Chondrocyte (in vitro differentiated cells): ENCODE results near the gene USP6. TPM values are rescaled to one million over a fixed set of nuclear protein-coding genes. Genes with fewer than 3 reads are reported as not detected.
A peak's percentile ranks its signal among the peaks of the same experiment; 100 is the strongest.
"Not testable (repeated sequence)": the region's sequence is repeated elsewhere in the genome, so short reads cannot be mapped to it uniquely, and the experiment has no call there.

Source experiments
- DNase-seq: peaks from one replicate; pipeline ENCODE4 v3.0.0; 2021; ENCODE audit warnings: mixed read lengths, low spot score
- H3K27ac Mint-ChIP-seq: one replicate; pipeline ENCODE4 v1.8.0; 2021; ENCODE audit warnings: mild to moderate bottlenecking, moderate library complexity, mixed read lengths; ENCODE audit not compliant: unreplicated experiment
- H3K27me3 Mint-ChIP-seq: 2 replicates; pipeline ENCODE4 v1.8.0; 2021; ENCODE audit warnings: low read depth, mixed read lengths
- H3K36me3 Mint-ChIP-seq: 2 replicates; pipeline ENCODE4 v1.8.0; 2021; ENCODE audit warnings: low read depth, mixed read lengths
- H3K4me1 Mint-ChIP-seq: 2 replicates; pipeline ENCODE4 v1.8.0; 2021; ENCODE audit warnings: low read depth, mild to moderate bottlenecking, mixed read lengths
- H3K4me3 Mint-ChIP-seq: one replicate; pipeline ENCODE4 v1.8.0; 2021; ENCODE audit warnings: mild to moderate bottlenecking, moderate library complexity, mixed read lengths; ENCODE audit not compliant: unreplicated experiment
- H3K9me3 Mint-ChIP-seq: 2 replicates; pipeline ENCODE4 v1.8.0; 2021; ENCODE audit warnings: low read depth, mixed read lengths
- long read RNA-seq: library from polyadenylated mRNA; stranded (forward); transcript quantifications from one replicate; pipeline ENCODE4 v2.0.0, GENCODE V29; 2021
- total RNA-seq: library from RNA; stranded (reverse); gene quantifications from 3 replicates; pipeline ENCODE4 v1.2.1, GENCODE V29; 2021
- TF ChIP-seq, protein P1 (sequence below): fragments of 200-600 bp; sonication (generic); IDR thresholded peaks from 2 replicates; pipeline ENCODE4 v1.5.0; 2021; ENCODE audit warnings: antibody characterized with exemption, mild to moderate bottlenecking, moderate library complexity

Gene USP6
- 0.10 to 0.15 TPM (median 0.12 TPM) in 3 replicates for total RNA-seq
- long read RNA-seq: 0 reads

DNA sequence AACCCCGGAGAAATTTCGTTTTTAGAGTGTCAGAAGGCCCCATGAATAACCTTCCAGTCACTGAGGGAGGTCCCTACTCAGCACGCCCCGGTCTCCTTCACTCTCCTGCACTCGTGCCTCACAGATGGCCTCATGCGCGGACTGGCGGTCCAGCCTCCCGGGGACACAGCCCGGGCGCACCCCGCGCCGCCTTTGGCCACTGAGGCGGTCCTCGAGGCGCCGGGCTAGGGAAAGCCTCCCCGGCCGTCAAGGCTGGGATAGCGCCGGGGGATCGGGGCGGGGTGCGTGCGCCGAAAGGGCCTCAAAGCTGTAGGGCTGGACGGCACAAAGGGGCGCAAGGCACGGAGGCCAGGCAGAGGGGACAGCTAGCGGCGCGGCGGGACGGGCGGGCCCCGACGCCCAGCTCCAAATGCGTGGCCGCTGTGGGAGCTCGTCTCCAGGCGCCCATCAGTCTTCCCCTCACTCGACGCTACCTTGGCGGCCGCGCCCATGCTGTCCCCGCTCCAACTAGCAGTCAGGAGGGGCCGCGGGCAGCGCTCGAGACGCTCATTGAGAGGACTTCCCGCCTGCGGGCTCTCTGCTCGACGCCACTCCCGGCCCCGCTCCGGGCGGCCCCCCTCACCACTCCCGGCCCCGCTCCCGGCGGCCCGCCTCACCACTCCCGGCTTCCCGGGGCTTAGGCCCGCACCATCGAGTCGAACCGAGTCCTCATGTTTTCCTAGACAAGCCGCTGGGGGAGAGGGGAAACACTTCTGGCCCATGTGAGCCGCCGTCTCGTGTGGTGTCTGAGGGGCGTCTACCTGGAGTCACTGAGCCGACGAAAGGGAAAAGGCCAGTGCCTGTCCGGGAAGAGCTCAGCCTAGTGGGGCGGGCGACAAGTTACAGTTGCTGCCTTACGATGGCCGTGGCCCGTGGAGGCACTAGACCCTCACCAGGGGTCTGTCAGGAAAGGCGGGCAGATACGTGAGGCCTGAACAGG lies at the start of gene USP6:
Gene USP6, plus strand, starts transcription at position 360 of the 979 bp plus-strand sequence. CDS start 14,336 bp downstream, outside the sequence.
- H3K27me3 Mint-ChIP-seq: peaks cover 2% of the 10 kb centered on the region
- TF ChIP-seq, protein P1, sequence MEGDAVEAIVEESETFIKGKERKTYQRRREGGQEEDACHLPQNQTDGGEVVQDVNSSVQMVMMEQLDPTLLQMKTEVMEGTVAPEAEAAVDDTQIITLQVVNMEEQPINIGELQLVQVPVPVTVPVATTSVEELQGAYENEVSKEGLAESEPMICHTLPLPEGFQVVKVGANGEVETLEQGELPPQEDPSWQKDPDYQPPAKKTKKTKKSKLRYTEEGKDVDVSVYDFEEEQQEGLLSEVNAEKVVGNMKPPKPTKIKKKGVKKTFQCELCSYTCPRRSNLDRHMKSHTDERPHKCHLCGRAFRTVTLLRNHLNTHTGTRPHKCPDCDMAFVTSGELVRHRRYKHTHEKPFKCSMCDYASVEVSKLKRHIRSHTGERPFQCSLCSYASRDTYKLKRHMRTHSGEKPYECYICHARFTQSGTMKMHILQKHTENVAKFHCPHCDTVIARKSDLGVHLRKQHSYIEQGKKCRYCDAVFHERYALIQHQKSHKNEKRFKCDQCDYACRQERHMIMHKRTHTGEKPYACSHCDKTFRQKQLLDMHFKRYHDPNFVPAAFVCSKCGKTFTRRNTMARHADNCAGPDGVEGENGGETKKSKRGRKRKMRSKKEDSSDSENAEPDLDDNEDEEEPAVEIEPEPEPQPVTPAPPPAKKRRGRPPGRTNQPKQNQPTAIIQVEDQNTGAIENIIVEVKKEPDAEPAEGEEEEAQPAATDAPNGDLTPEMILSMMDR: no peak
- no peak within 1 kb of the TSS for H3K27ac Mint-ChIP-seq
- peaks cover 2% of the 10 kb centered on the region for H3K36me3 Mint-ChIP-seq
- DNase-seq: no peak
- peaks cover 11% of the 10 kb centered on the region for H3K4me1 Mint-ChIP-seq
- peaks cover 6% of the 10 kb centered on the region for H3K9me3 Mint-ChIP-seq
- no peak within 1 kb of the TSS for H3K4me3 Mint-ChIP-seq

DNA sequence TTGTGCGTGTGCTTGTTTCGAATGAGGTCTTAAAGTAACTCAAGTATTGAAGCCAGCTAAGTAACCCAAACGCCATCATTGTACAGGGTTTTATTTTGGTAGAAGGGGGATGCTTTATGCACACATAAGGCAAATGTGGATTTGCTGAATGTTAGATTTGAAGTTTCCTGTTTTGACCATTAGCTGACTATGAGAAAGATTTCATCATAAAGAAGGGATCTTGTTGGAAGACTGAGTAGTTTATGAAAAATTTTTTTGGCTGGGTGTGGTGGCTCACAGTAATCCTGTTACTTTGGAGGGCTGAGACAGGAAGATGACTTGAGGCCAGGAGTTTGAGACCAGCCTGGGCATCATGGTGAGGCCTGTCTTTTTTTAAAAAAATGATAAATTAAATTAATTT lies 47.6 kb upstream of the USP6 start:
- no peak for DNase-seq

DNA sequence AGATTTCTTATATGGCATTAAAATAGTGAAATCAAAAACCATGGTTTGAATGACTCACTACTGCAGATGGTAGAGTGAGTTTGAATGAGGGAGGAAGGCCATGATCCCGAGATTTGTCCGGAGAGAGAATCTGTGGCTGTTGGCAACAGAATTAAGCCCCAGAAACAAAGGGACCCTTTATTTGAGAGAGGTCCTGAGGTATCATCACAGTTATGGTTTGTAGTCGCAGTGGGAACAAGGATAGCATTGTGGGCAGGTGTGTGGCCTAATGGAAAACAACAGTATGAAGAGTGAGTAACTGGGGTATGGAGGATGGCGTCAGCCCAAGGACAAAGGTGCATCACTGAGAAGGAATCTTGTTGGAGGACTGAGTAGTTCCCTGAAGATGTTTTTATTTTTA lies 46.1 kb upstream of the USP6 start:
- no peak for DNase-seq
- Mint-ChIP-seq H3K27ac (no peak overlapping the region), H3K4me1 (peaks cover 6% of the 10 kb centered on the region), H3K9me3 (no peaks in the 10 kb centered on the region), H3K27me3 (peaks cover 5% of the 10 kb centered on the region), H3K4me3 (no peak overlapping the region), H3K36me3 (no peaks in the 10 kb centered on the region)
- TF ChIP-seq, protein P1: no peak

More for the DNA sequence above, 47.6 kb upstream of the USP6 start:
- Mint-ChIP-seq H3K4me1 (peaks cover 6% of the 10 kb centered on the region), H3K27me3 (peaks cover 5% of the 10 kb centered on the region), H3K9me3 (no peaks in the 10 kb centered on the region), H3K36me3 (no peaks in the 10 kb centered on the region), H3K27ac (no peak overlapping the region), H3K4me3 (no peak overlapping the region)
- TF ChIP-seq, protein P1: no peak

DNA sequence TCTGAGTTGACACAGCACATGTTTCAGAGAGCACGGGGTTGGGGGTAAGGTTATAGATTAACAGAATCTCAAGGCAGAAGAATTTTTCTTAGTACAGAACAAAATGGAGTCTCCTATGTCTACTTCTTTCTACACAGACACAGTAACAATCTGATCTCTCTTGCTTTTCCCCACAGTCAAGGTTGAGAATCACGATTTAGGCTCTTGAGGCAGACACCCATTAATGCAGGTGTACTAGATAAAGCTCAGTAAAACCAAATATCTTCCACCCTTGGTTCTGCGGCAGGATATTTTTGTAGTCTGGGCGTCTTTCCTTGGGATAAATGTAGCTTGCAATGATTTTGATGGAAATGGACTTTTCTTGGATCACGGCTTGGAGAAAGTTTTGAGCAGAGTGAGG lies 40.4 kb upstream of the USP6 start:
- H3K27ac Mint-ChIP-seq, H3K36me3 Mint-ChIP-seq, H3K4me3 Mint-ChIP-seq, H3K27me3 Mint-ChIP-seq, H3K9me3 Mint-ChIP-seq, H3K4me1 Mint-ChIP-seq, DNase-seq: not testable (repeated sequence)

DNA sequence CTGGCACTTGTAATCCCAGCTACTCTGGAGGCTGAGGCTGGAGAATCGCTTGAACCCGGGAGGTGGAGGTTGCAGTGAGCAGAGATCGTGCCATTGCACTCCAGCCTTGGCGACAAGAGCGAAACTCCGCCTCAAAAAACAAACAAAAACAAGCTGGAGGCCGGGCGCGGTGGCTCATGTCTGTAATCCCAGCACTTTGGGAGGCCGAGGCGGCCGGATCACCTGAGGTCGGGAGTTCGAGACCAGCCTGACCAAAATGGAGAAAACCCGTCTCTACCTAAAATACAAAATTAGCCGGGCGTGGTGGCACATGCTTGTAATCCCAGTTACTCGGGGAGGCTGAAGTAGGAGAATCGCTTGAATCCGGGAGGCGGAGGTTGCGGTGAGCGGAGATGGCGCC lies 38.6 kb upstream of the USP6 start:
- H3K27ac Mint-ChIP-seq, H3K36me3 Mint-ChIP-seq, H3K4me3 Mint-ChIP-seq, H3K9me3 Mint-ChIP-seq, H3K27me3 Mint-ChIP-seq, H3K4me1 Mint-ChIP-seq: not testable (repeated sequence)
- DNase-seq: peak; percentile 41

DNA sequence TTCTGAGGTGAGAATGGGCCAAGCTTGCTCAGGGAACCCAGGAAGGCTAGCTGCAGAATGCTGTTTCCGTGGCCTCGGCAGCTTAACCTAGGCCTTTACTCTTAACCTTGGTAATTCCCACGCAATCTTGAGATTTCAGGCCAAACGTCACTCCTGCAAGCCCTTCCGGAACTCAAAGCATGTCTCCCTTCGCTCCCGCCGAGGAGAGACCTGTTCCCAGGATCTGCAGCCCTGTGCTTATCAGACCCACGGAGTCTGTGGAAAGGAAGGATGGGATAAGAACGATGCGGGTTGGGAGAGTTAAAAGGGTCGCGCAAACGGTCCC lies 38.1 kb upstream of the USP6 start:
- peaks cover 2% of the 10 kb centered on the region for H3K36me3 Mint-ChIP-seq
- H3K27me3 Mint-ChIP-seq: peaks cover 3% of the 10 kb centered on the region
- peak; percentile 67 for DNase-seq
- H3K9me3 Mint-ChIP-seq: peaks cover under 1% of the 10 kb centered on the region
- H3K4me1 Mint-ChIP-seq: peaks cover 4% of the 10 kb centered on the region
- TF ChIP-seq, protein P1: no peak
- peak overlapping the region; percentile 71 for H3K4me3 Mint-ChIP-seq
- no peak overlapping the region for H3K27ac Mint-ChIP-seq
